K562 (cell line): ENCODE measurements around the gene DUSP19. TPM values are rescaled to one million over a fixed set of nuclear protein-coding genes. Genes with fewer than 3 reads are reported as not detected.

ENCODE experiments used
- MYC ChIP-seq, 2 experiments: fragments of 250-450 bp in 1 of 2; sonication (Bioruptor Pico) in 1 of 2; IDR thresholded peaks; 2 replicates each; pipeline versions ENCODE4 v1.5.1 to v1.6.1; 2012 to 2021; ENCODE audit warnings: low read depth in 2 of 2, borderline replicate concordance in 1 of 2, improper control_type of control experiment in 1 of 2, low read length in 1 of 2, mild to moderate bottlenecking in 1 of 2, moderate library complexity in 1 of 2
- TCF7 ChIP-seq: sonication (generic); IDR thresholded peaks from 2 replicates; pipeline ENCODE4 v1.6.1; 2016; ENCODE audit warnings: antibody characterized with exemption, borderline replicate concordance
- polyA plus RNA-seq, 8 experiments: library from polyadenylated mRNA; depleted of rRNA in 4 of 8; stranded (reverse) in 5 of 8; unstranded in 3 of 8; fragments of >200 nt; fragmentation: Nextera tagmentation in 2 of 8; fragmentation: Illumina TruSeq in 1 of 8; extraction: Ambion mirVana in 2 of 8; extraction: Trizol in 1 of 8; gene quantifications; 2 replicates each; pipeline versions ENCODE4 v1.2.1 to v1.2.3, GENCODE V29; 2011 to 2014; ENCODE audit warnings: inconsistent platforms in 1 of 8, missing spikeins in 1 of 8
- total RNA-seq, 7 experiments: library from RNA; depleted of rRNA in 6 of 7; stranded (reverse); fragments of >200 nt in 6 of 7; fragmentation: Illumina TruSeq in 2 of 7; extraction: Trizol in 2 of 7; gene quantifications; 2 replicates each; pipeline versions ENCODE4 v1.2.1 to v1.2.3, GENCODE V29; 2011 to 2021; ENCODE audit warnings: low replicate concordance in 1 of 7
- TF ChIP-seq, protein P1 (sequence below): fragments of 450-650 bp; IDR thresholded peaks from 2 replicates; pipeline ENCODE4 v1.7.1; 2018; ENCODE audit warnings: mild to moderate bottlenecking, low read depth; ENCODE audit not compliant: partially characterized antibody
- TF ChIP-seq, protein P2 (sequence below), 2 experiments: fragments of 450-650 bp; conservative IDR thresholded peaks; 2 replicates each; pipeline ENCODE4 v1.6.1; 2017; ENCODE audit warnings: mild to moderate bottlenecking in 2 of 2, moderate library complexity in 2 of 2
- TF ChIP-seq, protein P3 (sequence below): IDR thresholded peaks from 3 replicates; pipeline ENCODE4 v1.6.1; 2011; ENCODE audit warnings: borderline replicate concordance, mild to moderate bottlenecking; ENCODE audit not compliant: insufficient read length, insufficient read depth
- TF ChIP-seq, protein P4 (sequence below): fragments of 250-450 bp; sonication (Bioruptor Pico); IDR thresholded peaks from 2 replicates; pipeline ENCODE4 v1.9.0; 2021; ENCODE audit warnings: mild to moderate bottlenecking, inconsistent platforms
- TF ChIP-seq, protein P5 (sequence below), 2 experiments: IDR thresholded peaks; 2 replicates each; pipeline ENCODE4 v1.6.1; 2012; ENCODE audit warnings: improper control_type of control experiment in 2 of 2, low read depth in 2 of 2, low read length in 2 of 2, borderline replicate concordance in 1 of 2

Gene DUSP19
- total and polyA plus RNA-seq, 9 of the 15 experiments (the other 6 are each of a cell fraction or from before 2014, with no cell fraction given): 1.6 to 6.3 (median 3.1) TPM

DNA sequence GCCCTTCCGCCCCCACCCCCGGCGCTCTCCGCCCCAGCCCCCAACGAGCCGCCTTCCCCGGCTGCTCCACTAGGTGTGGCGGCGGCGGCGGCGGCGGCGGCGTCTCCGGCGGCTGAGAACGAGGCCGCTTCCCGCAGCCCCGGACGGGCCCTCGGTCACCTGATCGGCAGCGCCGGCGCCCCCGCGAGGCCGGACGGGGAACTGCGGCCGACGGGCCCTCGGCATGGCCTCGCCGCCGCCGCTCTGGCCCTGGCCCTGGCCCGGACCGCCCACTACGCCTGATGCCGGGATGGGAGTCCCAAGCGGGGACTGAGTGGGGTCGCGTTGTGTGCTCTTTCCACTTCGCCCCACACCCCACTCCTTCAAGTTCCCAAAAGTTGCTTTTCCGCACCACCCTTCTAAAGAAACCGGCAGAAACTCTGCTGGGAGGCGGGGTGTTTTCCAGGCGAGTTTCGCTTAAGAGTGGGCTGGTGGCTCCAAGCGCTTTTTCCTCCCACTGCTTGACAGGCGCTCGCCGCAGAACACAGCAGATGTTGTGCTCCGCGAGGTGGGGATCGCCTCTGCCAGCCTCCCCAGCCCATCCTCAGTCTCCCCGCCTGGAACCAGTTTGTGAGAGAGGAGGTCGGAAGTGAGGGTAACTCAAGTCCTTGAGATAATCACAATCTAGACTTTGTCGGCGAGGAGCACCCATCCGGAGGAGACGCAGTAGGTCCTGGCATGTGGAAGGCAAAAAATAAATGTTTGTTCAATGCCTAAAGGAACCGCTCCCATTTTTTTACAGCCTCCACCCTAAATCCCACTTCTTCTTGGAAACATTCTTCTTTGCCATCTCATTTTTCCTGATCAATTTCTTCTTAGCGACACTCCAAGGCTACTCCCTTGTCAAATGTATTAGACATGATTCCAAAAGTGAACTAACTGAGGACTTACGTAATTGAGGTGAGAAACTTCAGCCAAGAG, 39.9 kb upstream of the DUSP19 start, which contains the start of gene NCKAP1 (continued):
- TF ChIP-seq, protein P1, sequence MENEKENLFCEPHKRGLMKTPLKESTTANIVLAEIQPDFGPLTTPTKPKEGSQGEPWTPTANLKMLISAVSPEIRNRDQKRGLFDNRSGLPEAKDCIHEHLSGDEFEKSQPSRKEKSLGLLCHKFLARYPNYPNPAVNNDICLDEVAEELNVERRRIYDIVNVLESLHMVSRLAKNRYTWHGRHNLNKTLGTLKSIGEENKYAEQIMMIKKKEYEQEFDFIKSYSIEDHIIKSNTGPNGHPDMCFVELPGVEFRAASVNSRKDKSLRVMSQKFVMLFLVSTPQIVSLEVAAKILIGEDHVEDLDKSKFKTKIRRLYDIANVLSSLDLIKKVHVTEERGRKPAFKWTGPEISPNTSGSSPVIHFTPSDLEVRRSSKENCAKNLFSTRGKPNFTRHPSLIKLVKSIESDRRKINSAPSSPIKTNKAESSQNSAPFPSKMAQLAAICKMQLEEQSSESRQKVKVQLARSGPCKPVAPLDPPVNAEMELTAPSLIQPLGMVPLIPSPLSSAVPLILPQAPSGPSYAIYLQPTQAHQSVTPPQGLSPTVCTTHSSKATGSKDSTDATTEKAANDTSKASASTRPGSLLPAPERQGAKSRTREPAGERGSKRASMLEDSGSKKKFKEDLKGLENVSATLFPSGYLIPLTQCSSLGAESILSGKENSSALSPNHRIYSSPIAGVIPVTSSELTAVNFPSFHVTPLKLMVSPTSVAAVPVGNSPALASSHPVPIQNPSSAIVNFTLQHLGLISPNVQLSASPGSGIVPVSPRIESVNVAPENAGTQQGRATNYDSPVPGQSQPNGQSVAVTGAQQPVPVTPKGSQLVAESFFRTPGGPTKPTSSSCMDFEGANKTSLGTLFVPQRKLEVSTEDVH: peak; percentile 40
- TF ChIP-seq, protein P2, sequence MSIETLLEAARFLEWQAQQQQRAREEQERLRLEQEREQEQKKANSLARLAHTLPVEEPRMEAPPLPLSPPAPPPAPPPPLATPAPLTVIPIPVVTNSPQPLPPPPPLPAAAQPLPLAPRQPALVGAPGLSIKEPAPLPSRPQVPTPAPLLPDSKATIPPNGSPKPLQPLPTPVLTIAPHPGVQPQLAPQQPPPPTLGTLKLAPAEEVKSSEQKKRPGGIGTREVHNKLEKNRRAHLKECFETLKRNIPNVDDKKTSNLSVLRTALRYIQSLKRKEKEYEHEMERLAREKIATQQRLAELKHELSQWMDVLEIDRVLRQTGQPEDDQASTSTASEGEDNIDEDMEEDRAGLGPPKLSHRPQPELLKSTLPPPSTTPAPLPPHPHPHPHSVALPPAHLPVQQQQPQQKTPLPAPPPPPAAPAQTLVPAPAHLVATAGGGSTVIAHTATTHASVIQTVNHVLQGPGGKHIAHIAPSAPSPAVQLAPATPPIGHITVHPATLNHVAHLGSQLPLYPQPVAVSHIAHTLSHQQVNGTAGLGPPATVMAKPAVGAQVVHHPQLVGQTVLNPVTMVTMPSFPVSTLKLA (conservative IDR thresholded peaks at IDR 0.05): peak in 1 of 2 experiments; percentile 50; a peak in 1 of 4 replicates
- TF ChIP-seq, protein P3, sequence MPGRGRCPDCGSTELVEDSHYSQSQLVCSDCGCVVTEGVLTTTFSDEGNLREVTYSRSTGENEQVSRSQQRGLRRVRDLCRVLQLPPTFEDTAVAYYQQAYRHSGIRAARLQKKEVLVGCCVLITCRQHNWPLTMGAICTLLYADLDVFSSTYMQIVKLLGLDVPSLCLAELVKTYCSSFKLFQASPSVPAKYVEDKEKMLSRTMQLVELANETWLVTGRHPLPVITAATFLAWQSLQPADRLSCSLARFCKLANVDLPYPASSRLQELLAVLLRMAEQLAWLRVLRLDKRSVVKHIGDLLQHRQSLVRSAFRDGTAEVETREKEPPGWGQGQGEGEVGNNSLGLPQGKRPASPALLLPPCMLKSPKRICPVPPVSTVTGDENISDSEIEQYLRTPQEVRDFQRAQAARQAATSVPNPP: no peak
- TF ChIP-seq, protein P4, sequence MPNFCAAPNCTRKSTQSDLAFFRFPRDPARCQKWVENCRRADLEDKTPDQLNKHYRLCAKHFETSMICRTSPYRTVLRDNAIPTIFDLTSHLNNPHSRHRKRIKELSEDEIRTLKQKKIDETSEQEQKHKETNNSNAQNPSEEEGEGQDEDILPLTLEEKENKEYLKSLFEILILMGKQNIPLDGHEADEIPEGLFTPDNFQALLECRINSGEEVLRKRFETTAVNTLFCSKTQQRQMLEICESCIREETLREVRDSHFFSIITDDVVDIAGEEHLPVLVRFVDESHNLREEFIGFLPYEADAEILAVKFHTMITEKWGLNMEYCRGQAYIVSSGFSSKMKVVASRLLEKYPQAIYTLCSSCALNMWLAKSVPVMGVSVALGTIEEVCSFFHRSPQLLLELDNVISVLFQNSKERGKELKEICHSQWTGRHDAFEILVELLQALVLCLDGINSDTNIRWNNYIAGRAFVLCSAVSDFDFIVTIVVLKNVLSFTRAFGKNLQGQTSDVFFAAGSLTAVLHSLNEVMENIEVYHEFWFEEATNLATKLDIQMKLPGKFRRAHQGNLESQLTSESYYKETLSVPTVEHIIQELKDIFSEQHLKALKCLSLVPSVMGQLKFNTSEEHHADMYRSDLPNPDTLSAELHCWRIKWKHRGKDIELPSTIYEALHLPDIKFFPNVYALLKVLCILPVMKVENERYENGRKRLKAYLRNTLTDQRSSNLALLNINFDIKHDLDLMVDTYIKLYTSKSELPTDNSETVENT (CRISPR knock-in tag): peak; percentile 69; the same call in 1 of the 2 replicates
- peak; percentile 86 for TF ChIP-seq MYC (IDR thresholded peaks at IDR 0.05; ENCODE audit: low read depth, low read length)
- TF ChIP-seq MYC (CRISPR knock-in tag; IDR thresholded peaks at IDR 0.05; ENCODE audit: borderline replicate concordance, low read depth): peak; percentile 83; the same call in 1 of the 2 replicates
- TF ChIP-seq, protein P5, sequence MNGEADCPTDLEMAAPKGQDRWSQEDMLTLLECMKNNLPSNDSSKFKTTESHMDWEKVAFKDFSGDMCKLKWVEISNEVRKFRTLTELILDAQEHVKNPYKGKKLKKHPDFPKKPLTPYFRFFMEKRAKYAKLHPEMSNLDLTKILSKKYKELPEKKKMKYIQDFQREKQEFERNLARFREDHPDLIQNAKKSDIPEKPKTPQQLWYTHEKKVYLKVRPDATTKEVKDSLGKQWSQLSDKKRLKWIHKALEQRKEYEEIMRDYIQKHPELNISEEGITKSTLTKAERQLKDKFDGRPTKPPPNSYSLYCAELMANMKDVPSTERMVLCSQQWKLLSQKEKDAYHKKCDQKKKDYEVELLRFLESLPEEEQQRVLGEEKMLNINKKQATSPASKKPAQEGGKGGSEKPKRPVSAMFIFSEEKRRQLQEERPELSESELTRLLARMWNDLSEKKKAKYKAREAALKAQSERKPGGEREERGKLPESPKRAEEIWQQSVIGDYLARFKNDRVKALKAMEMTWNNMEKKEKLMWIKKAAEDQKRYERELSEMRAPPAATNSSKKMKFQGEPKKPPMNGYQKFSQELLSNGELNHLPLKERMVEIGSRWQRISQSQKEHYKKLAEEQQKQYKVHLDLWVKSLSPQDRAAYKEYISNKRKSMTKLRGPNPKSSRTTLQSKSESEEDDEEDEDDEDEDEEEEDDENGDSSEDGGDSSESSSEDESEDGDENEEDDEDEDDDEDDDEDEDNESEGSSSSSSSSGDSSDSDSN (IDR thresholded peaks at IDR 0.05; ENCODE audit: borderline replicate concordance in 1 of 2, low read depth in 2 of 2, low read length in 2 of 2): peak; percentile 34 to 81; a peak in 3 of 4 replicates
- TF ChIP-seq TCF7: peak; percentile 56; the same call in 1 of the 2 replicates
